Breast epithelium (tissue), 4 donors: ENCODE results near the gene GET4. TPM values are rescaled to one million over a fixed set of nuclear protein-coding genes. Genes with fewer than 3 reads are reported as not detected.

Experiments used
- DNase-seq, 2 donors: peaks; one replicate each; pipeline ENCODE4 v3.0.0-alpha.2; 2019; ENCODE audit warnings: low spot score in 2 of 2
- H3K27ac ChIP-seq, 2 donors: fragments of 200-600 bp; sonication (generic) in 1 of 2; one replicate each; pipeline ENCODE4 v1.5.1; 2016 to 2019; ENCODE audit warnings: mild to moderate bottlenecking in 1 of 2
- H3K27me3 ChIP-seq, 2 donors: fragments of 200-600 bp; sonication (generic) in 1 of 2; one replicate each; pipeline versions ENCODE4 v1.5.1 to v1.6.0; 2017 to 2019; ENCODE audit warnings: control low read depth in 1 of 2, mild to moderate bottlenecking in 1 of 2
- H3K36me3 ChIP-seq: fragments of 200-600 bp; one replicate; pipeline ENCODE4 v1.5.1; 2019
- H3K4me1 ChIP-seq, 2 donors: fragments of 200-600 bp; sonication (generic); one replicate each; pipeline ENCODE4 v1.5.1; 2016 to 2019; ENCODE audit warnings: control low read depth in 1 of 2
- H3K4me3 ChIP-seq, 3 donors: fragments of 200-600 bp; sonication (generic); 1 replicate in 2 of 3; 2 replicates in 1 of 3; pipeline ENCODE4 v1.5.1; 2016 to 2019; ENCODE audit warnings: mild to moderate bottlenecking in 3 of 3, moderate library complexity in 2 of 3
- H3K9me3 ChIP-seq, 2 donors: fragments of 200-600 bp; sonication (generic) in 1 of 2; one replicate each; pipeline ENCODE4 v1.5.1; 2016 to 2019; ENCODE audit warnings: control low read depth in 1 of 2
- CTCF ChIP-seq, 3 donors: fragments of 450-650 bp; IDR thresholded peaks; one replicate each; pipeline ENCODE4 v1.5.1; 2016 to 2017; ENCODE audit warnings: antibody characterized with exemption in 3 of 3, mild to moderate bottlenecking in 3 of 3, moderate library complexity in 3 of 3
- POLR2A ChIP-seq: fragments of 450-650 bp; IDR thresholded peaks from one replicate; pipeline ENCODE4 v1.6.1; 2016; ENCODE audit warnings: antibody characterized with exemption, mild to moderate bottlenecking, moderate library complexity
- POLR2AphosphoS5 ChIP-seq, 3 donors: sonication (generic); formaldehyde crosslinking; IDR thresholded peaks; one replicate each; pipeline ENCODE4 v1.6.1; 2017; ENCODE audit warnings: antibody characterized with exemption in 3 of 3
- intact Hi-C: fragments of 100-400 bp; cut with DNase I; formaldehyde crosslinking; loops from one replicate; pipeline ENCODE4 v1.15.1; 2023; ENCODE audit warnings: low total_unique reads
- total RNA-seq, 3 donors: library from RNA; depleted of rRNA; stranded (reverse); fragments of >200 nt; gene quantifications; one replicate each; pipeline ENCODE4 v1.1.0, GENCODE V29; 2016

Gene GET4
- total RNA-seq, 3 donors from 2014 or later: 23.7 to 33.4 (median 29.5) TPM

- no peak overlapping the region for H3K27ac ChIP-seq
- H3K4me3 ChIP-seq: no peak overlapping the region
- peak in 1 of 2 donors; percentile 48 for DNase-seq
- no peak for TF ChIP-seq POLR2A
- TF ChIP-seq CTCF (IDR thresholded peaks at IDR 0.05): no peak
- no peak for TF ChIP-seq POLR2AphosphoS5 (IDR thresholded peaks at IDR 0.05)
- no peaks in the 10 kb centered on the region for H3K36me3 ChIP-seq
- no peaks in the 10 kb centered on the region for H3K9me3 ChIP-seq
- no peaks in the 10 kb centered on the region for H3K27me3 ChIP-seq
- intact Hi-C loops: loop anchor here (5.0 kb wide), 1 partner anchor 428 kb away; no protein-coding TSS in a partner anchor
- no peaks in the 10 kb centered on the region for H3K4me1 ChIP-seq
Measured at GRCh38 chr7:924541-925231, 48.3 kb downstream of the GET4 start.

GRCh38 chr7:925601-926000 is 49.2 kb downstream of the GET4 start:
- Histone ChIP-seq H3K27me3 (no peaks in the 10 kb centered on the region), H3K4me3 (no peak overlapping the region), H3K27ac (no peak overlapping the region), H3K9me3 (no peaks in the 10 kb centered on the region), H3K36me3 (no peaks in the 10 kb centered on the region), H3K4me1 (no peaks in the 10 kb centered on the region)
- intact Hi-C loops: no loop called here
- DNase-seq: peak in 1 of 2 donors; percentile 49
- TF ChIP-seq POLR2A (no peak), CTCF (IDR thresholded peaks at IDR 0.05) (no peak), POLR2AphosphoS5 (IDR thresholded peaks at IDR 0.05) (no peak)

GRCh38 chr7:926061-927030 is 50.0 kb downstream of the GET4 start:
- intact Hi-C loops: no loop called here
- Histone ChIP-seq H3K4me1 (no peaks in the 10 kb centered on the region), H3K4me3 (no peak overlapping the region), H3K27me3 (no peaks in the 10 kb centered on the region), H3K36me3 (no peaks in the 10 kb centered on the region), H3K9me3 (no peaks in the 10 kb centered on the region), H3K27ac (no peak overlapping the region)
- DNase-seq: peak in 1 of 2 donors; percentile 50
- no peak for TF ChIP-seq POLR2A
- TF ChIP-seq CTCF (IDR thresholded peaks at IDR 0.05): no peak
- no peak for TF ChIP-seq POLR2AphosphoS5 (IDR thresholded peaks at IDR 0.05)

GRCh38 chr7:927031-927671 is 50.8 kb downstream of the GET4 start:
- intact Hi-C loops: no loop called here
- no peak overlapping the region for H3K4me3 ChIP-seq
- TF ChIP-seq POLR2AphosphoS5 (IDR thresholded peaks at IDR 0.05) (no peak), POLR2A (no peak), CTCF (IDR thresholded peaks at IDR 0.05) (no peak)
- H3K4me1 ChIP-seq: no peaks in the 10 kb centered on the region
- no peaks in the 10 kb centered on the region for H3K36me3 ChIP-seq
- DNase-seq: peak in 1 of 2 donors; percentile 43
- no peaks in the 10 kb centered on the region for H3K9me3 ChIP-seq
- H3K27me3 ChIP-seq: no peaks in the 10 kb centered on the region
- no peak overlapping the region for H3K27ac ChIP-seq
